HepG2 (cell line): ENCODE data around the gene TTC31. TPM values are rescaled to one million over a fixed set of nuclear protein-coding genes. Genes with fewer than 3 reads are reported as not detected.

Experiments
- ADNP ChIP-seq: sonication (generic); formaldehyde crosslinking; IDR thresholded peaks from 2 replicates; pipeline ENCODE4 v1.4.0; 2020; ENCODE audit warnings: missing genetic modification reagents
- ARNT2 ChIP-seq: sonication (generic); formaldehyde crosslinking; IDR thresholded peaks from 2 replicates; pipeline ENCODE4 v1.8.0; 2022; ENCODE audit warnings: mild to moderate bottlenecking, low read depth, missing genetic modification reagents, moderate library complexity
- CREM ChIP-seq, 2 experiments: sonication (generic) in 1 of 2; formaldehyde crosslinking in 1 of 2; IDR thresholded peaks; 2 replicates each; pipeline versions ENCODE4 v1.4.0 to v1.6.1; 2016 to 2020; ENCODE audit warnings: antibody characterized with exemption in 1 of 2, mild to moderate bottlenecking in 1 of 2, missing genetic modification reagents in 1 of 2
- CSRNP1 ChIP-seq: sonication (generic); formaldehyde crosslinking; IDR thresholded peaks from 2 replicates; pipeline ENCODE4 v1.8.1; 2023; ENCODE audit warnings: mild to moderate bottlenecking, missing genetic modification reagents
- JDP2 ChIP-seq: sonication (generic); formaldehyde crosslinking; IDR thresholded peaks from 2 replicates; pipeline ENCODE4 v1.8.1; 2022; ENCODE audit warnings: missing genetic modification reagents, borderline replicate concordance
- MYC ChIP-seq: sonication (generic); formaldehyde crosslinking; IDR thresholded peaks from 2 replicates; pipeline ENCODE4 v1.9.0; 2021; ENCODE audit warnings: missing genetic modification reagents, borderline replicate concordance
- PAX8 ChIP-seq: sonication (generic); formaldehyde crosslinking; IDR thresholded peaks from 2 replicates; pipeline ENCODE4 v1.8.0; 2022; ENCODE audit warnings: mild to moderate bottlenecking, missing genetic modification reagents, borderline replicate concordance
- PHF5A ChIP-seq: IDR thresholded peaks from one replicate; pipeline ENCODE4 v1.6.1; 2018; ENCODE audit warnings: low read depth, missing genetic modification reagents; ENCODE audit not compliant: unreplicated experiment
- RNF2 ChIP-seq: fragments of 450-650 bp; conservative IDR thresholded peaks from 2 replicates; pipeline ENCODE4 v1.6.1; 2016; ENCODE audit warnings: low read depth
- SUZ12 ChIP-seq: fragments of 150-350 bp; IDR thresholded peaks from 2 replicates; pipeline ENCODE4 v1.6.1; 2014; ENCODE audit warnings: low read depth, low read length
- TAF1 ChIP-seq: sonication (generic); formaldehyde crosslinking; IDR thresholded peaks from 2 replicates; pipeline ENCODE4 v1.4.0; 2020; ENCODE audit warnings: missing genetic modification reagents
- TMF1 ChIP-seq: sonication (generic); formaldehyde crosslinking; IDR thresholded peaks from 2 replicates; pipeline ENCODE4 v1.8.1; 2022; ENCODE audit warnings: low read depth, missing genetic modification reagents
- TOE1 ChIP-seq: sonication (generic); formaldehyde crosslinking; IDR thresholded peaks from 2 replicates; pipeline ENCODE4 v1.4.0; 2020; ENCODE audit warnings: mild to moderate bottlenecking, missing genetic modification reagents
- ZBTB14 ChIP-seq: sonication (generic); formaldehyde crosslinking; IDR thresholded peaks from 2 replicates; pipeline ENCODE4 v1.4.0; 2020; ENCODE audit warnings: missing genetic modification reagents
- ZBTB38 ChIP-seq: sonication (generic); formaldehyde crosslinking; IDR thresholded peaks from 2 replicates; pipeline ENCODE4 v1.5.1; 2020; ENCODE audit warnings: mild to moderate bottlenecking, missing genetic modification reagents
- ZFP36L1 ChIP-seq: sonication (generic); formaldehyde crosslinking; IDR thresholded peaks from 2 replicates; pipeline ENCODE4 v1.8.0; 2022; ENCODE audit warnings: mild to moderate bottlenecking, missing genetic modification reagents, moderate library complexity
- ZMYM3 ChIP-seq: sonication (generic); formaldehyde crosslinking; IDR thresholded peaks from 2 replicates; pipeline ENCODE4 v1.5.1; 2020; ENCODE audit warnings: mild to moderate bottlenecking, missing genetic modification reagents
- ZNF10 ChIP-seq: sonication (generic); formaldehyde crosslinking; IDR thresholded peaks from 2 replicates; pipeline ENCODE4 v1.4.0; 2020; ENCODE audit warnings: mild to moderate bottlenecking, low read depth, missing genetic modification reagents, borderline replicate concordance
- ZNF280B ChIP-seq: sonication (generic); formaldehyde crosslinking; IDR thresholded peaks from 2 replicates; pipeline ENCODE4 v1.5.0; 2020; ENCODE audit warnings: missing genetic modification reagents, mild to moderate bottlenecking, borderline replicate concordance
- ZNF44 ChIP-seq: sonication (generic); formaldehyde crosslinking; IDR thresholded peaks from 2 replicates; pipeline ENCODE4 v1.5.1; 2020; ENCODE audit warnings: mild to moderate bottlenecking, missing genetic modification reagents
- ZNF510 ChIP-seq: sonication (generic); formaldehyde crosslinking; IDR thresholded peaks from 2 replicates; pipeline ENCODE4 v1.4.0; 2020; ENCODE audit warnings: low read depth, mild to moderate bottlenecking, missing genetic modification reagents
- ZNF749 ChIP-seq: sonication (generic); formaldehyde crosslinking; IDR thresholded peaks from 2 replicates; pipeline ENCODE4 v1.8.0; 2022; ENCODE audit warnings: mild to moderate bottlenecking, missing genetic modification reagents, moderate library complexity, borderline replicate concordance
- ZSCAN21 ChIP-seq: sonication (generic); formaldehyde crosslinking; IDR thresholded peaks from 2 replicates; pipeline ENCODE4 v1.8.0; 2022; ENCODE audit warnings: mild to moderate bottlenecking, missing genetic modification reagents, moderate library complexity, borderline replicate concordance
- polyA plus RNA-seq, 8 experiments: library from polyadenylated mRNA; depleted of rRNA in 3 of 8; stranded (reverse) in 7 of 8; unstranded in 1 of 8; fragments of >200 nt; fragmentation: Illumina TruSeq in 4 of 8; extraction: Trizol in 4 of 8; gene quantifications; 2 replicates each; pipeline versions ENCODE4 v1.2.1 to v1.2.3, GENCODE V29; 2011 to 2016; ENCODE audit warnings: low read depth in 4 of 8, missing spikeins in 1 of 8, mixed read lengths in 1 of 8; ENCODE audit not compliant: insufficient read depth in 1 of 8
- total RNA-seq, 5 experiments: library from RNA; depleted of rRNA; stranded (reverse); fragments of >200 nt; fragmentation: Illumina TruSeq; extraction: Trizol; gene quantifications; 2 replicates each; pipeline ENCODE4 v1.2.3, GENCODE V29; 2016; ENCODE audit warnings: low read depth in 1 of 5
- TF ChIP-seq, protein P1 (sequence below): sonication (generic); formaldehyde crosslinking; IDR thresholded peaks from 2 replicates; pipeline ENCODE4 v1.4.0; 2020; ENCODE audit warnings: missing genetic modification reagents, borderline replicate concordance

TTC31 gene
- total and polyA plus RNA-seq, 2 of the 13 experiments (the other 11 are each of a cell fraction or from before 2014, with no cell fraction given) = 28.3 to 39.5 TPM

DNA sequence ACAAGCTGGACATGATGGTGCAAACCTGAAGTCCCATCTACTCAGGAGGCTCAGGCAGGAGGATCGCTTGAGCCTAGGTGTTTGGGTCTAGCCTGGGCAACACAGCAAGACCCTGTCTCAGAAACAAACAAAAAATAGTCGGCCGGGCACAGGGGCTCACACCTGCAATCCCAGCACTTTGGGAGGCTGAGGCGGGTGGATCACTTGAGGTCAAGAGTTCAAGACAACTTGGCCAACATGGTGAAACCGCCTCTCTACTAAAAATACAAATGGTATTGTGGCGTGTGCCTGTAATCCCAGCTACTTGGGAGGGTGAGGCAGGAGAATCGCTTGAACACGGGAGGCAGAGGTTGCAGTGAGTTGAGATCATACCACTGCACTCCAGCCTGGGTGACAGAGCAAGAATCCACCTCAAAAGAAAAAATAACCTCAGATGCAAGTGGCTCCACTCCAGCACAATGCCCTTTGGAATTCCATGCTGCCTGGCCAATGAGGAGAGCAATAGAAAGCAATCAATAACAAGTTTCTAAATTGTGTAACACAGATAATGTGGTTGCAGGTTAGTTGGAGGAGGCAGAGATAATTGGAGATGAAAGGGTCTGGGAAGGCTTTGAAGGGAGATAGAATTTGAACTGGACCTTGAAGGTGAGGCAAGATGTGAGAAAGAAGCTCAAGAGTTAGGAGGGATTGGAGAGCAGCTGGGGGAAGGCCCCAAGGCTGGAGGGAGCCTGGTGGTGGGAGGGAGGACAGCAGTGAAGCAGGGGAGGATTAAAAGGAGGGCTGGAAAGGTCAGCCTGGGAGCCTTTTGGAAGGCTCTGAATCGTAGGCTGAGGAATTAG lies 6.0 kb downstream of the TTC31 start (continued):
- TF ChIP-seq PHF5A (CRISPR knock-in tag) (peak; percentile 62), CREM (IDR thresholded peaks at IDR 0.05) (peak; percentile 94), CREM (CRISPR knock-in tag; IDR thresholded peaks at IDR 0.05) (no peak), ZBTB38 (CRISPR knock-in tag) (no peak), CSRNP1 (no peak), ZFP36L1 (CRISPR knock-in tag) (no peak), ZMYM3 (CRISPR knock-in tag) (peak; percentile 72), TAF1 (CRISPR knock-in tag) (peak; percentile 42; the same call in 1 of the 2 replicates), JDP2 (CRISPR knock-in tag) (peak; percentile 81; the same call in 1 of the 2 replicates), ZSCAN21 (CRISPR knock-in tag) (no peak), ZNF510 (CRISPR knock-in tag) (no peak), ADNP (CRISPR knock-in tag) (no peak), RNF2 (no peak), ZNF749 (CRISPR knock-in tag) (no peak), ZNF44 (CRISPR knock-in tag) (peak; percentile 69; the same call in 1 of the 2 replicates), ZNF10 (CRISPR knock-in tag) (no peak), TMF1 (CRISPR knock-in tag) (0 out of 2 replicates have a peak, but pooled peaks have one; percentile 87), ARNT2 (CRISPR knock-in tag) (0 out of 2 replicates have a peak, but pooled peaks have one; percentile 17), ZBTB14 (no peak), PAX8 (no peak), TOE1 (CRISPR knock-in tag) (peak; percentile 36), ZNF280B (CRISPR knock-in tag) (no peak), SUZ12 (no peak), MYC (no peak)
- TF ChIP-seq, protein P1, sequence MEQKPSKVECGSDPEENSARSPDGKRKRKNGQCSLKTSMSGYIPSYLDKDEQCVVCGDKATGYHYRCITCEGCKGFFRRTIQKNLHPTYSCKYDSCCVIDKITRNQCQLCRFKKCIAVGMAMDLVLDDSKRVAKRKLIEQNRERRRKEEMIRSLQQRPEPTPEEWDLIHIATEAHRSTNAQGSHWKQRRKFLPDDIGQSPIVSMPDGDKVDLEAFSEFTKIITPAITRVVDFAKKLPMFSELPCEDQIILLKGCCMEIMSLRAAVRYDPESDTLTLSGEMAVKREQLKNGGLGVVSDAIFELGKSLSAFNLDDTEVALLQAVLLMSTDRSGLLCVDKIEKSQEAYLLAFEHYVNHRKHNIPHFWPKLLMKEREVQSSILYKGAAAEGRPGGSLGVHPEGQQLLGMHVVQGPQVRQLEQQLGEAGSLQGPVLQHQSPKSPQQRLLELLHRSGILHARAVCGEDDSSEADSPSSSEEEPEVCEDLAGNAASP (CRISPR knock-in tag) = peak; percentile 84
